ENCODE measurements around the gene ASB10.

DNA sequence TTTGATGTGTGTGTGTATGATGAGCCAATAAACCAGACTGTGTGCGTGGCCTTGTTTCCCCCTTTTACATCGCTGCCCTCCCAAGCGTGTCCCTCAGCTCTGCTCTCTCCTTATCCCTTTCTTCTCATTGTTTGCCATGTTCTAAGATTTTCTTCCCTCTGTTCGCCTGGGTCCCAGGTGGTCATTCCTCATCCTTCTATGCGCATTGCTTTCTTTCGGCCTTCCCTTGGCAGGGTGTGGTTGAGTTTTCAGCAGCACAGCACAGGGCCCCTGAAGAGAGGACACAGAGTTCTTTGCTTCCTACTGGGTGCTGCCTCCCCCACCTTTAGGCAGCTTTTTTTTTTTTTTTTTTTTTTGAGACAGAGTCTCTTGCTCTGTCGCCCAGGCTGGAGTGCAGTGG is 42.7 kb downstream of the ASB10 start:
- TF ChIP-seq, protein P1, sequence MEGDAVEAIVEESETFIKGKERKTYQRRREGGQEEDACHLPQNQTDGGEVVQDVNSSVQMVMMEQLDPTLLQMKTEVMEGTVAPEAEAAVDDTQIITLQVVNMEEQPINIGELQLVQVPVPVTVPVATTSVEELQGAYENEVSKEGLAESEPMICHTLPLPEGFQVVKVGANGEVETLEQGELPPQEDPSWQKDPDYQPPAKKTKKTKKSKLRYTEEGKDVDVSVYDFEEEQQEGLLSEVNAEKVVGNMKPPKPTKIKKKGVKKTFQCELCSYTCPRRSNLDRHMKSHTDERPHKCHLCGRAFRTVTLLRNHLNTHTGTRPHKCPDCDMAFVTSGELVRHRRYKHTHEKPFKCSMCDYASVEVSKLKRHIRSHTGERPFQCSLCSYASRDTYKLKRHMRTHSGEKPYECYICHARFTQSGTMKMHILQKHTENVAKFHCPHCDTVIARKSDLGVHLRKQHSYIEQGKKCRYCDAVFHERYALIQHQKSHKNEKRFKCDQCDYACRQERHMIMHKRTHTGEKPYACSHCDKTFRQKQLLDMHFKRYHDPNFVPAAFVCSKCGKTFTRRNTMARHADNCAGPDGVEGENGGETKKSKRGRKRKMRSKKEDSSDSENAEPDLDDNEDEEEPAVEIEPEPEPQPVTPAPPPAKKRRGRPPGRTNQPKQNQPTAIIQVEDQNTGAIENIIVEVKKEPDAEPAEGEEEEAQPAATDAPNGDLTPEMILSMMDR (conservative IDR thresholded peaks at IDR 0.05 in 1 of 2, IDR thresholded peaks at IDR 0.05 in 1 of 2; ENCODE audit: extremely low read depth in 1 of 2, insufficient read depth in 1 of 2, low read depth in 1 of 2, low read length in 2 of 2): no peak
- no peak for TF ChIP-seq EZH2 (IDR thresholded peaks at IDR 0.05; ENCODE audit: borderline replicate concordance, low read length)
